Activated T-cell treated with anti-CD3 and anti-CD28 coated beads, Interleukin-2, amount 50 U/mL, for 1 hour (primary cell): Measurements from ENCODE around the gene TEX30.

Experiments used
- DNase-seq: peaks from one replicate; pipeline ENCODE4 v3.0.0-alpha.2; 2020

TEX30 gene

DNA sequence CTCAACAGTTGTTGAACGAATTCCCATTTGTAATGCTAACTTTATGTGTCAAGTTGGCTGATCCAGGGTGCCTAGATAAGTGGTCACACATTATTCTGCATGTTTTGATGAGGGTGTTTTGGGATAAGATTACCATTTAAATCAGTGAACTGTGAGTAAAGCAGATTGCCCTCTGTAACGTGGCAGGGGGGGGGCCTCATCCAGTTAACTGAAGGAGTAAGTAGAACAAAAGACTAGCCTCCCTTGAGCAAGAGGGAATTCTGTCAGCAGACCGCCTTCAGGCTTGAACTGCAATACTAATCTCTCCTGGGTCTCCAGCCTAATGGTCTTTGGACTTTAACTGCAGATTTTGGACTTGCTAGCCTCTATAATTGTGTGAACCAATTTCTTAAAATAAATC lies 4.2 kb upstream of the TEX30 start:
- DNase-seq: no peak

GRCh38 chr13:102776271-102776670 lies 2.7 kb upstream of the TEX30 start:
- DNase-seq: no peak

GRCh38 chr13:102774591-102775520 lies 1.3 kb upstream of the TEX30 start:
- no peak for DNase-seq

- DNase-seq: no peak
These were observed 605 bp upstream of the TEX30 start for GRCh38 chr13:102774214-102774568.

DNA sequence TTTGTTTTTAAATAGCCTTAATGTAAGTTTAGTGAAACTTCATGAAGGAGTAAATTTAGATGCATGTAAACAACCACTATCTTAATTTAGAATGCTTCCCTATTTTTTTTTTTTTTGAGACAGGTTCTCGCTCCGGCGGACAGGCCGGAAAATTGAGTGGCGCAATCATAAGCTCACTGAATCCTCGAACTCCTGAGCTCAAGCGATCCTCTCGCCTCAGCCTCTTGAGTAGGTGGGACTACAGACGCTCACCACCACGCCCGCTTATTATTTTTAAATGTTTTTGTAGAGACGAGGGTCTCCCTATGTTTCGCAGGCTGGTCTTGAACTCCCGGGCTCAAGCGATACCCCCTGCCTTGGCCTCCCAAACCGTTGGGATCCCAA lies 1.6 kb downstream of the TEX30 start:
- no peak for DNase-seq

- no peak for DNase-seq
These were observed 2.1 kb downstream of the TEX30 start for GRCh38 chr13:102771298-102772041.

GRCh38 chr13:102770435-102770834 lies 3.2 kb downstream of the TEX30 start:
- DNase-seq: no peak

GRCh38 chr13:102769679-102770078 lies 3.9 kb downstream of the TEX30 start:
- DNase-seq: no peak

DNA sequence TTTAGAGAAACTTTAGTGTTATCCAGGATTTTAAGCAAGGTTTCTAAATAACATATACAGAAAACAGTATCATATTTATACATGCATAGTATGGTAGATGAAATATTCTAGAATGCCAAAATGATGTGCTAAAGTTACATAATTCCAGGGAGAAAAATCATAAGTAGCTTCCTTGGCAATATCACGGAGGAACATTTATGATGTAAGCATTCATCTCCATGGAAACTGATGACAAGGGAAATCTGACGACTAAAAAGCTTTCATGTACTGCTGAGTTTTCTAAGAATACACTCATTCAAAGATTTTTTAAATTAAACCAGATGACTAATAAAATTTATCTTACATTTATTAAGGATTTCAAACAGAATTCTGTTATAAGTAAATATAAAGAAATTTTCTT lies 4.7 kb downstream of the TEX30 start:
- DNase-seq: no peak

- no peak for DNase-seq
These were observed 9.8 kb downstream of the TEX30 start for GRCh38 chr13:102763741-102764140.

- no peak for DNase-seq
These were observed 12.5 kb downstream of the TEX30 start for GRCh38 chr13:102761071-102761470.

DNA sequence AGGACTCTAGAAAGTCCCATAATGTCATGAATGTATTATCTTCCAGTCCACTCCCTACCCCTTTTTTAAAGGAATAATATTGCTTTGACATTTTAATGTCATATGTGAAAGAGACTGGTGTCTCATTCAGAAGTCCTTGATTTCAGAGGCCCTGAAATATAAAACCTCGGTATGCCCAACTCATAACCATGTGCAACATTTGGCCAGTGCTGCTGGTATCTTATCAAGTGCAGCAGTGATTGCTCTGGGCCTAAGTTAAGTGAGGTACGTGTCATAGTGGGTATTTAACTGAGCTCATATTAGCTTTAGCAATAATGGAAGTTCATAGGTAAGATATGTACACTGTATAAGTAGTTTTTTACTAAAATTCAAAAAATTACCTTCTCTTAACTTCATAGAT lies 14.7 kb downstream of the TEX30 start:
- no peak for DNase-seq

DNA sequence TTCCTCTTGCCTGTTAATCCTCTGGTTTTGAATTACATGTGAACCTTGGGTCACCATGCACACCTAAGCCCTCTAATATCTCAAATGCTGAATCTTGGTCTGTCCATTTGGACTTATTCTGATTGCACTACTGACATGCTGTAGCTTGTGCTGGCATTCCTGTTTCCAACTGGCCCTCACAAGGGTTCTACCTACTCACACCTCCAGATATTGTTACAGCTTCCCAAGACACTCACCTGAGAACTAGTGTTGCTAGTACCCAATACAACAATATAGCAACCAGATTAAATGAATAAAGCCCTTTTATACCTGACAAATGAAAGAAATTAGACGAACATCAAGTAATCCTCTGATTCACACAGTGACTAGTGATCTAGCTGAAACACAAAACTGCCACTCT lies 16.6 kb downstream of the TEX30 start:
- no peak for DNase-seq

- DNase-seq: no peak
These were observed 21.7 kb downstream of the TEX30 start for GRCh38 chr13:102751886-102752285.

DNA sequence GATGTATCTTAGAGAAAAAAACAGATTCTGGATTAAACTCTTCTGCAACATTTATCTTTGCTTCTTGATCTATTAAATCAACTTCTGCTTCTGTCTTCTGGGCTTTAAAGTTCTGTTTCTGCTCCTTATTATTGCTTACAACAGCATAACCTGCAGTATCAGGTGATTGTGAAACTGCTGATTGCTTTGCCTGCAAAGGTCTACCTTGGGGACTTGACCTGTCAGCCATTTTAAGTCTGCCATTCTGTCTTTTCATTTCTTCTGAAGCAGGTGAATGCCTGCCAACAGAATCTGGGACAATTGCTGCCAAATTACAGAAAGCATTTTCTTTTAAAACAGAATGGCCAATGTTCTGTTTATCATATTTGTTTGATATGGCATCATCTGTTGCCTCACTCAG lies 31.1 kb downstream of the TEX30 start:
- DNase-seq: no peak

DNA sequence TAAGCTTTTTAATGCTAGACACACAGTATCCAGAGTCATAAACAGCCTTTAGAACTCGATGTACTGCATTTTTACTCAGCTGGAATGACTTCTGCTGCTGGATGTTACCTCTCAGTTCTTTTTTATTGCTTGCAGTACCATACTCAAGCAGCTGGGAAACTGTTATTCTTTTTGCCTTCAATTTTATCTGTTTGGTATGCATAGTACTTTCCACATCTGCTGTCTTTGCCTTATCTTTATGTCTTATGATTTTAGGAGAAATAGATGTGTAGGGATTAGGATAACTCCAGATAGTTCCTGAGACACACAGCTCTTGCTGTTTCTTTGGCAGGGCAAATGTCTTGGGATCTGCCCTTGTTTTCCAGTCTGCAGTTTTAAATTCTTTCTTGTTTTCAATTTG lies 31.5 kb downstream of the TEX30 start:
- no peak for DNase-seq

DNA sequence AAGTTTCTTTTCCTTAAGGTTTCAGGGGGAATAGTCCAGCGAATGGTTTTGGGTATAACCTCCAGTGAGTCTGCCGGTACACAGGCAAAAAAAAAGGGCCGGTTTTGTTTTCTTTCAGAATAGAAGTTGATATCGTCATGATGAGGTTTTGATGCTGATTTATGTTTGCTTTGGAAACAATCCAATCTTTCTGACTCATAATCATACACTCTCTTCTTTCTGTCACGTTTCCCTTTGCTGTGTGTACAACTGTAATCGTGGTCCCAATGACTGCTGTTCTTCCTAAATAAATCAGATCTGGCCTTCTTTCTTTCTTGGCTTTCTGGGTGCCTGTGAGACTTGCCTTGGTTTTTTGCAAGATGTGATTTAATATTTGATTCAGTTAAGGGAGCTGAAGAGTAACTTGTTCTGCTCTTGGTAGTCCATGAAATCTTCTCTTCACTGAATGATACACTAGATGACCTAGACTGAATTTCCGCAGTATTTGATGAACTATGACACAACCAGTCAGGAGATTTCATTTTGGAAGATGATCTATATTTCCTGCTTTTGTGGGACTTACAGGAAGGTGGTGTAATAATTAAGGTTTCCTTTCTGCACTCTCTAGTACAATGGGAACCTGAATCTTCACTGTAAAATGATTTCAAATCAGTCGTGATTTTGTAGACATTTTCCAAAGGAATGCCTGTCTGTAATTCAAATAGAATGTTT lies 43.9 kb downstream of the TEX30 start:
- no peak for DNase-seq

- DNase-seq: no peak
These were observed 47.2 kb downstream of the TEX30 start for GRCh38 chr13:102726430-102726829.

DNA sequence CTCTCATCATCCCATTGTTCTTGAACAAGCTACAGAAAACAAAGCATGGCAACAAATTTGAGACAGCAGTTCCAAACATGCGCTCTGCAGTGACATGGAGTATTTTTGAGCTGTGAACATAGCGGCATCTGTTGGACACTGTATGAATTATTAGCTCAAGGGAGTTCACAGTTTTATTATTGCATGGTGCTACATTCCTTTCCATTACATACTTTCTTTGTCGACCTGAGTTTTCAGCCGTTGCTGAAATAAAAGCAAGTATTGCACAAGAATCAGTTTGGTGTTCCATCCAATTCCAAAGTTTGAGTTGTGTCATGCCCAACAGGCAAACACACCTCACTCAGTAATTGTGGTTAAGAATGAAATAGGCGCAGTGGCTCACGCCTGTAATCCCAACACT lies 48.7 kb downstream of the TEX30 start:
- no peak for DNase-seq

DNA sequence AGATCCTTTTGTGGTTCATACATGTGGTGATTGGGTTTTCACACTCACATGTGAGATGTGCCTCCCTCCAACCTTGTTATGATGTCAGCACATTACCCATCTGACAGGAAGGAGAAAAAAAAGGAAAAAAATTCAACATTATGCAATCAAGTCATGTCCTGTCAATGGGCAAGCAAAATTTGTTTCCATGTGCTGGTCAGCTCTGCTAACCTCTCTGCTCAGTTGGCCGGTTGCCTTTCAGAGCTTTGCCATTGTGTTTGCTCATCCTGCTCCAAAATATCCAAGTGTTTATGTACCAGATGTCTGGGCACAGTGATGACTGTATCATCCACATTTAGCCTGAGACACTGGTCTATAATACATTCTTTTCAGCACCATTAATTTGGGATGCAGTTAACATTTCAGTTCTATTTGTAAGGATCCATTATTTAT lies 51.8 kb downstream of the TEX30 start:
- no peak for DNase-seq

GRCh38 chr13:102718746-102719145 lies 54.8 kb downstream of the TEX30 start:
- no peak for DNase-seq
